HepG2 (cell line): ENCODE results near the gene ZDHHC14.

ENCODE experiments used
- ASH2L ChIP-seq: fragments of 300-600, 200-600 bp; sonication (generic); IDR thresholded peaks from 2 replicates; pipeline ENCODE4 v1.7.0; 2017; ENCODE audit warnings: low read depth, mild to moderate bottlenecking, moderate library complexity, mixed read lengths, low read length; ENCODE audit not compliant: insufficient read length
- CENPT ChIP-seq: sonication (generic); formaldehyde crosslinking; IDR thresholded peaks from 2 replicates; pipeline ENCODE4 v1.8.0; 2022; ENCODE audit warnings: low read depth, mild to moderate bottlenecking, moderate library complexity, missing genetic modification reagents
- CTCF ChIP-seq: sonication (generic); formaldehyde crosslinking; IDR thresholded peaks from 2 replicates; pipeline ENCODE4 v1.5.0; 2020; ENCODE audit warnings: mild to moderate bottlenecking, missing genetic modification reagents, moderate library complexity
- MLX ChIP-seq: IDR thresholded peaks from 2 replicates; pipeline ENCODE4 v1.6.1; 2016
- NR2F6 ChIP-seq, 2 experiments: IDR thresholded peaks; 2 replicates each; pipeline ENCODE4 v1.6.1; 2016; ENCODE audit warnings: antibody characterized with exemption in 1 of 2, mild to moderate bottlenecking in 1 of 2
- PBX3 ChIP-seq: sonication (generic); formaldehyde crosslinking; IDR thresholded peaks from 2 replicates; pipeline ENCODE4 v1.8.1; 2023; ENCODE audit warnings: missing genetic modification reagents, inconsistent platforms, borderline replicate concordance
- STAT6 ChIP-seq: sonication (generic); formaldehyde crosslinking; IDR thresholded peaks from 2 replicates; pipeline ENCODE4 v1.4.0; 2020; ENCODE audit warnings: missing genetic modification reagents, mild to moderate bottlenecking, borderline replicate concordance
- ZNF615 ChIP-seq: sonication (generic); formaldehyde crosslinking; IDR thresholded peaks from 2 replicates; pipeline ENCODE4 v1.5.0; 2020; ENCODE audit warnings: mild to moderate bottlenecking, missing genetic modification reagents, borderline replicate concordance

- TF ChIP-seq STAT6 (CRISPR knock-in tag): no peak
- no peak for TF ChIP-seq ASH2L
- no peak for TF ChIP-seq ZNF615 (CRISPR knock-in tag)
- no peak for TF ChIP-seq NR2F6 (IDR thresholded peaks at IDR 0.05)
- no peak for TF ChIP-seq NR2F6 (CRISPR knock-in tag; IDR thresholded peaks at IDR 0.05)
- no peak for TF ChIP-seq MLX (CRISPR knock-in tag)
- no peak for TF ChIP-seq CENPT
- no peak for TF ChIP-seq CTCF
- no peak for TF ChIP-seq PBX3 (CRISPR knock-in tag)
Observed at GRCh38 chr6:157709555-157709954, 328.6 kb downstream of the ZDHHC14 start.
